ENCODE measurements around the gene TTLL4.

DNA sequence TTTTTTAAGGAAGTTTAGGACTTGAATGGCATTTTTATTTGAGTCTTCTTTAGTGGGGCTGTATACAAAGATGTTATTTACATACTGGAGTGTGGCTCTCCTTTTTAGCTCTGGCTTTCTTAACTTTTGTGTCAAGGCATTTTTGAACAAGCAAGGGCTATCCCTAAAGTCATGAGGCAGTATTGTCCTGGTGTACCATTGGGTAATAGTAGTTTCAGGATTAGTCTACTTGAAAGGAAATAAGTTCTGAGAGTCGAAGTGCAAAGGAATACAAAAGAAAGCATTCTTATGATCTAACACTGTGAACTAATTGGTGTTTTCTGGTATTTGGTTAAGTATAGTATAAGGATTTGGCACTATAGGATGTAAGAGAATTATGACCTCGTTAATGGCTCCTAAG lies 69.4 kb downstream of the TTLL4 start:
- TF ChIP-seq, protein P1, sequence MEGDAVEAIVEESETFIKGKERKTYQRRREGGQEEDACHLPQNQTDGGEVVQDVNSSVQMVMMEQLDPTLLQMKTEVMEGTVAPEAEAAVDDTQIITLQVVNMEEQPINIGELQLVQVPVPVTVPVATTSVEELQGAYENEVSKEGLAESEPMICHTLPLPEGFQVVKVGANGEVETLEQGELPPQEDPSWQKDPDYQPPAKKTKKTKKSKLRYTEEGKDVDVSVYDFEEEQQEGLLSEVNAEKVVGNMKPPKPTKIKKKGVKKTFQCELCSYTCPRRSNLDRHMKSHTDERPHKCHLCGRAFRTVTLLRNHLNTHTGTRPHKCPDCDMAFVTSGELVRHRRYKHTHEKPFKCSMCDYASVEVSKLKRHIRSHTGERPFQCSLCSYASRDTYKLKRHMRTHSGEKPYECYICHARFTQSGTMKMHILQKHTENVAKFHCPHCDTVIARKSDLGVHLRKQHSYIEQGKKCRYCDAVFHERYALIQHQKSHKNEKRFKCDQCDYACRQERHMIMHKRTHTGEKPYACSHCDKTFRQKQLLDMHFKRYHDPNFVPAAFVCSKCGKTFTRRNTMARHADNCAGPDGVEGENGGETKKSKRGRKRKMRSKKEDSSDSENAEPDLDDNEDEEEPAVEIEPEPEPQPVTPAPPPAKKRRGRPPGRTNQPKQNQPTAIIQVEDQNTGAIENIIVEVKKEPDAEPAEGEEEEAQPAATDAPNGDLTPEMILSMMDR (IDR thresholded peaks at IDR 0.05) = no peak
- no peak for TF ChIP-seq POLR2A (IDR thresholded peaks at IDR 0.05)
